Keratinocyte (primary cell): ENCODE data around the gene TMEM176B.
"Not testable (repeated sequence)": the region's sequence is repeated elsewhere in the genome, so short reads cannot be mapped to it uniquely, and the experiment has no call there.

ENCODE experiments used
- EZH2 ChIP-seq: IDR thresholded peaks from one replicate; pipeline ENCODE4 v1.6.1; 2012; ENCODE audit warnings: inconsistent platforms, mild to moderate bottlenecking, low read length, moderate library complexity
- TF ChIP-seq, protein P1 (sequence below), 3 experiments: IDR thresholded peaks in 1 of 3; conservative IDR thresholded peaks in 1 of 3; optimal IDR thresholded peaks in 1 of 3; 2 replicates in 2 of 3; 3 replicates in 1 of 3; pipeline versions ENCODE3 to v1.5.1; 2011; ENCODE audit warnings: low read length in 3 of 3, mild to moderate bottlenecking in 3 of 3, moderate library complexity in 2 of 3, control low read depth in 1 of 3, inconsistent platforms in 1 of 3; ENCODE audit not compliant: insufficient read depth in 2 of 3; ENCODE audit errors: extremely low read depth in 1 of 3

- TF ChIP-seq, protein P1, sequence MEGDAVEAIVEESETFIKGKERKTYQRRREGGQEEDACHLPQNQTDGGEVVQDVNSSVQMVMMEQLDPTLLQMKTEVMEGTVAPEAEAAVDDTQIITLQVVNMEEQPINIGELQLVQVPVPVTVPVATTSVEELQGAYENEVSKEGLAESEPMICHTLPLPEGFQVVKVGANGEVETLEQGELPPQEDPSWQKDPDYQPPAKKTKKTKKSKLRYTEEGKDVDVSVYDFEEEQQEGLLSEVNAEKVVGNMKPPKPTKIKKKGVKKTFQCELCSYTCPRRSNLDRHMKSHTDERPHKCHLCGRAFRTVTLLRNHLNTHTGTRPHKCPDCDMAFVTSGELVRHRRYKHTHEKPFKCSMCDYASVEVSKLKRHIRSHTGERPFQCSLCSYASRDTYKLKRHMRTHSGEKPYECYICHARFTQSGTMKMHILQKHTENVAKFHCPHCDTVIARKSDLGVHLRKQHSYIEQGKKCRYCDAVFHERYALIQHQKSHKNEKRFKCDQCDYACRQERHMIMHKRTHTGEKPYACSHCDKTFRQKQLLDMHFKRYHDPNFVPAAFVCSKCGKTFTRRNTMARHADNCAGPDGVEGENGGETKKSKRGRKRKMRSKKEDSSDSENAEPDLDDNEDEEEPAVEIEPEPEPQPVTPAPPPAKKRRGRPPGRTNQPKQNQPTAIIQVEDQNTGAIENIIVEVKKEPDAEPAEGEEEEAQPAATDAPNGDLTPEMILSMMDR (optimal IDR thresholded peaks at IDR 0.05 in 1 of 3, IDR thresholded peaks at IDR 0.05 in 1 of 3, conservative IDR thresholded peaks at IDR 0.05 in 1 of 3; ENCODE audit: extremely low read depth in 1 of 3, insufficient read depth in 2 of 3, low read length in 3 of 3), result not testable (repeated sequence)
- not testable (repeated sequence) for TF ChIP-seq EZH2
Measured at GRCh38 chr7:150807616-150808438, 7.7 kb upstream of the TMEM176B start.
